ENCODE results near the gene IGFBP6. TPM values are rescaled to one million over a fixed set of nuclear protein-coding genes. Genes with fewer than 3 reads are reported as not detected.

IGFBP6 gene
- total RNA-seq, 2 donors from 2014 or later: 189 to 532 TPM

DNA sequence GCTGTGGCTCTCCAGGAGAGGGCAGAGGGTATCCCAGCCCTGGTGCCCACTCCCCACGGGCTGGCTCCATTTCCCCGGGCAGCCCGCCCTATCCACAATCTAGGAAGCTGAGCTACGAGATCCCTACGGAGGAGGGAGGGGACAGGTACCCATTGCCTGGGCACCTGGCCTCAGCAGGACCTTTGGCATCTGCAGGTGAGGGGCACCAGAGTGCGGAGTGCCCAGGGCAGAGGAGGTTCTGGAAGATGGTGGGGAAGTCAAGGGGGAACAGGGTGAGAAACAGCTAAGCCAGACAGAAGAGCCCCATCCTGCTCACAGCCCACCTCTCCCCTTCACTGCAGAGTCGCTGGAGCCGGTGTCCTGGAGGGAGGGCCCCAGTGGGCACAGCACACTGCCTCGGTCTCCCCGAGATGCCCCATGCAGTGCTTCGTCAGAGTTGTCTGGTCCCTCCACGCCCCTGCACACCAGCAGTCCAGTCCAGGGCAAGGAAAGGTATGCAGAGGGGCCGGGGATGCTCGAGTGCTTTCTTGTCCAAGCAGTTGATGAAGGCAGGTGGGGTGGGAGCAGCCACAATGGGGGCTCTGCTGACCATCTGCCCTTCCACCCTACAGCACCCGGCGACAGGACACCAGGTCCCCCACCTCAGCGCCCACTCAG, 37.3 kb upstream of the IGFBP6 start:
- no peak overlapping the region for H3K4me3 ChIP-seq
- peak overlapping the region; percentile 66 to 68 for H3K27ac ChIP-seq
- H3K36me3 ChIP-seq: peaks cover 0 to under 1% of the 10 kb centered on the region in 2 donors
- peaks cover 12% of the 10 kb centered on the region for H3K4me1 ChIP-seq (replicated peaks)
- intact Hi-C loops (cut with DNase I): no loop called here
- H3K27me3 ChIP-seq (replicated peaks; ENCODE audit: insufficient read depth): no peaks in the 10 kb centered on the region
- TF ChIP-seq, protein P1, sequence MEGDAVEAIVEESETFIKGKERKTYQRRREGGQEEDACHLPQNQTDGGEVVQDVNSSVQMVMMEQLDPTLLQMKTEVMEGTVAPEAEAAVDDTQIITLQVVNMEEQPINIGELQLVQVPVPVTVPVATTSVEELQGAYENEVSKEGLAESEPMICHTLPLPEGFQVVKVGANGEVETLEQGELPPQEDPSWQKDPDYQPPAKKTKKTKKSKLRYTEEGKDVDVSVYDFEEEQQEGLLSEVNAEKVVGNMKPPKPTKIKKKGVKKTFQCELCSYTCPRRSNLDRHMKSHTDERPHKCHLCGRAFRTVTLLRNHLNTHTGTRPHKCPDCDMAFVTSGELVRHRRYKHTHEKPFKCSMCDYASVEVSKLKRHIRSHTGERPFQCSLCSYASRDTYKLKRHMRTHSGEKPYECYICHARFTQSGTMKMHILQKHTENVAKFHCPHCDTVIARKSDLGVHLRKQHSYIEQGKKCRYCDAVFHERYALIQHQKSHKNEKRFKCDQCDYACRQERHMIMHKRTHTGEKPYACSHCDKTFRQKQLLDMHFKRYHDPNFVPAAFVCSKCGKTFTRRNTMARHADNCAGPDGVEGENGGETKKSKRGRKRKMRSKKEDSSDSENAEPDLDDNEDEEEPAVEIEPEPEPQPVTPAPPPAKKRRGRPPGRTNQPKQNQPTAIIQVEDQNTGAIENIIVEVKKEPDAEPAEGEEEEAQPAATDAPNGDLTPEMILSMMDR (IDR thresholded peaks at IDR 0.05): no peak
- no peak for TF ChIP-seq POLR2A (IDR thresholded peaks at IDR 0.05)
- DNase-seq (ENCODE audit: low spot score): no peak
- WGBS: 87% methylated on average over 14 of the region's 17 CpGs
- no peaks in the 10 kb centered on the region for H3K9me3 ChIP-seq

DNA sequence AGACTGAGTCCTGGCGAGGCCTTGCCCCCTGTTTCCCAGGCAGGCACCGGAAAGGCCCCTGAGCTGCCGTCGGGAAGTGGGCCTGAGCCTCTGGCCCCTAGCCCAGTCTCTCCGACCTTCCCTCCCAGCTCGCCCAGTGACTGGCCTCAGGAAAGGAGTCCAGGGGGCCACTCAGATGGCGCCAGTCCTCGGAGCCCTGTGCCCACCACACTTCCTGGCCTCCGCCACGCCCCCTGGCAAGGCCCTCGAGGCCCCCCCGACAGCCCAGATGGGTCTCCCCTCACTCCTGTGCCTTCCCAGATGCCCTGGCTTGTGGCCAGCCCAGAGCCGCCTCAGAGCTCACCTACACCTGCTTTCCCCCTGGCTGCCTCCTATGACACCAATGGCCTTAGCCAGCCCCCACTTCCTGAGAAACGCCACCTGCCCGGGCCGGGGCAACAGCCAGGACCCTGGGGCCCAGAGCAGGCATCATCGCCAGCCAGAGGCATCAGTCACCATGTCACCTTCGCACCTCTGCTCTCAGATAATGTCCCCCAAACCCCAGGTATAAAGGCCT, 36.7 kb upstream of the IGFBP6 start:
- H3K36me3 ChIP-seq: peaks cover 0 to 6% of the 10 kb centered on the region in 2 donors
- DNase-seq (ENCODE audit: low spot score): no peak
- 48% methylated on average over 18 of the region's 18 CpGs for WGBS
- no peaks in the 10 kb centered on the region for H3K9me3 ChIP-seq
- H3K4me3 ChIP-seq: no peak overlapping the region
- peak overlapping the region; percentile 66 to 68 for H3K27ac ChIP-seq
- peaks cover 12% of the 10 kb centered on the region for H3K4me1 ChIP-seq (replicated peaks)
- no peaks in the 10 kb centered on the region for H3K27me3 ChIP-seq (replicated peaks; ENCODE audit: insufficient read depth)
- intact Hi-C loops (cut with DNase I): no loop called here
- no peak for TF ChIP-seq POLR2A (IDR thresholded peaks at IDR 0.05)
- TF ChIP-seq, protein P1 (IDR thresholded peaks at IDR 0.05): no peak
- no peak for TF ChIP-seq POLR2AphosphoS5 (IDR thresholded peaks at IDR 0.05)

DNA sequence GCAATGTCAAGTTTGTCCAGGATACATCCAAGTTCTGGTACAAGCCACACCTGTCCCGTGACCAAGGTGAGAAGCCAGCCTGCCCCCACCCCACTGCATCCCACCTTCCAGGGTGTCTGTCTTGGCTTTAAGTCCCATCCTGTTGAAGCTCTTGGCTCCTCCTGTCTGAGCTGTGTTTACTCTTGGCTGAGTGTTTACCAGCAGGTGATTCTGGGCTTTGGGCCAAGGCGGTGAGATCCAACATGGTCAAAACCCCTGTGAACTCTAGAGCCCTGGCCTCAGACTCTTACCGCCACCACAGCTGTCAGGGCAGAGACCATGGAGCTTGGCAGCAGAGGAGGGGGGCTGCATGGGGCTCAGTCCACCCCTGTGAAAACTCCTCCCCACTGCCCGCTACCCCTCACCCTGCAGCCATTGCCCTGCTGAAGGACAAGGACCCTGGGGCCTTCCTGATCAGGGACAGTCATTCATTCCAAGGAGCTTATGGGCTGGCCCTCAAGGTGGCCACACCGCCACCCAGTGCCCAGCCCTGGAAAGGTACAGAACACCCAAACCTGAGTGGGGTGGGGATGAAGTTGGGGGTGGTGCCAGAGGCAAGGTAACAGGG, 36.0 kb upstream of the IGFBP6 start:
- peaks cover 0 to 6% of the 10 kb centered on the region in 2 donors for H3K36me3 ChIP-seq
- DNase-seq (ENCODE audit: low spot score): peak; percentile 86
- intact Hi-C loops (cut with DNase I): no loop called here
- H3K4me3 ChIP-seq: no peak overlapping the region
- H3K27me3 ChIP-seq (replicated peaks; ENCODE audit: insufficient read depth): no peaks in the 10 kb centered on the region
- WGBS: 51% methylated on average over 4 of the region's 5 CpGs
- H3K27ac ChIP-seq: peak overlapping the region; percentile 66 to 68
- TF ChIP-seq, protein P1 (IDR thresholded peaks at IDR 0.05): peak in 2 of 4 experiments; percentile 39 to 45
- TF ChIP-seq POLR2AphosphoS5 (IDR thresholded peaks at IDR 0.05) (peak; percentile 80), POLR2A (IDR thresholded peaks at IDR 0.05) (no peak)
- no peaks in the 10 kb centered on the region for H3K9me3 ChIP-seq
- H3K4me1 ChIP-seq (replicated peaks): peaks cover 12% of the 10 kb centered on the region

DNA sequence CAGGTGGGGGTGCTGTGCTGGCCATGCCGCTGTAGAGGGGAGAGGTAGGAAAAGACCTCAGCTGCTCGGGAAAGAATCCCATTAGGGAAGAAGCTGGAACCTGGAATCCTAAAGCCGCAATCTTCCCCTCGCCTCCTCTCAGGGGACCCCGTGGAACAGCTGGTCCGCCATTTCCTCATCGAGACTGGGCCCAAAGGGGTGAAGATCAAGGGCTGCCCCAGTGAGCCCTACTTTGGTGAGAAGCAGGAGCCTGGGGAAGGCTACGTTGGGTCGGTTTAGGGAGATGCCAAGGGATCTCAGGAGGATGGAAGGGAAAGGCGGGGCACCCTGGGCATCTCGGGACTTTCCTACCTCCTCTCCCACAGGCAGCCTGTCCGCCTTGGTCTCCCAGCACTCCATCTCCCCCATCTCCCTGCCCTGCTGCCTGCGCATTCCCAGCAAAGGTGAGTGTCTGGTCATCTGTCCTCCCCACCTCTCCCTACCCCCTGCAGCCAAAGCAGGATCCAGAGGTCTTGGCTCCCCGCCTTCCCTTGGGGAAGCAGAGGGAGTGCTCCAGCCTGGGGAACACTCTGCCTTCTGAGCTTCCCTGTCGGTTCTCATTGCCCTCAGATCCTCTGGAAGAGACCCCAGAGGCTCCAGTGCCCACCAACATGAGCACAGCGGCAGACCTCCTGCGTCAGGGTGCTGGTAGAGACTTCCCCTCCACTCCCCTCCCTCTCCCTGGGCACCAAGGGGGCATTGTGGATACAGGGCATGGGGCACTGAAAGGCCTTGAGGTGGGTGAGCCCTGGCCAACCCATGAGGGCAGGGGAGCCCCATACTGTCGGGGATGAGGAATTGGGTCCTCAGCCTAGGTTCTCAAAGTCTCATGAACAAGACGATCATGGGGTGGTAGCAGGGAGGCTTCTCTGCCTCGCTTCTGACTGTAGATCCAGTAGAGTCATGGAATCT, 35.2 kb upstream of the IGFBP6 start:
- no peak for TF ChIP-seq POLR2AphosphoS5 (IDR thresholded peaks at IDR 0.05)
- TF ChIP-seq POLR2A (IDR thresholded peaks at IDR 0.05): no peak
- TF ChIP-seq, protein P1 (IDR thresholded peaks at IDR 0.05): no peak
- no peaks in the 10 kb centered on the region for H3K9me3 ChIP-seq
- DNase-seq (ENCODE audit: low spot score): no peak
- no peak overlapping the region for H3K4me3 ChIP-seq
- intact Hi-C loops (cut with DNase I): no loop called here
- H3K36me3 ChIP-seq: peaks cover 0 to 7% of the 10 kb centered on the region in 2 donors
- H3K27ac ChIP-seq: peak overlapping the region; percentile 66 to 68
- H3K4me1 ChIP-seq (replicated peaks): peaks cover 12% of the 10 kb centered on the region
- 68% methylated on average over 20 of the region's 20 CpGs for WGBS
- no peaks in the 10 kb centered on the region for H3K27me3 ChIP-seq (replicated peaks; ENCODE audit: insufficient read depth)

Data from prostate gland (tissue), 2 donors.